GM23338 (cell line): ENCODE measurements around the gene MED20. TPM values are rescaled to one million over a fixed set of nuclear protein-coding genes. Genes with fewer than 3 reads are reported as not detected.

Source experiments
- ATAC-seq: fragments of 200-7000 bp; cut with Tn5 transposase; 3 replicates; pipeline ENCODE4 v1.9.1; 2020
- DNase-seq: peaks from one replicate; pipeline ENCODE4 v3.0.0-alpha.2; 2015; ENCODE audit warnings: low spot score
- H2AFZ ChIP-seq: fragments of 200-600 bp; sonication (generic); 2 replicates; pipeline ENCODE4 v1.8.0; 2016; ENCODE audit warnings: antibody characterized with exemption, mild to moderate bottlenecking, moderate library complexity
- H3F3A ChIP-seq: fragments of 200-600 bp; sonication (generic); replicated peaks from 2 replicates; pipeline ENCODE4 v1.8.0; 2017; ENCODE audit warnings: antibody characterized with exemption, mixed run types, low read depth
- H3K27ac ChIP-seq: fragments of 200-600 bp; sonication (generic); 2 replicates; pipeline ENCODE4 v1.6.1; 2016; ENCODE audit warnings: low read depth
- H3K27me3 ChIP-seq: fragments of 200-600 bp; sonication (generic); 2 replicates; pipeline ENCODE4 v1.8.0; 2016; ENCODE audit warnings: mild to moderate bottlenecking, mixed run types, moderate library complexity; ENCODE audit not compliant: insufficient read depth
- H3K36me3 ChIP-seq: fragments of 200-600 bp; sonication (generic); 2 replicates; pipeline ENCODE4 v1.8.0; 2016; ENCODE audit warnings: mild to moderate bottlenecking; ENCODE audit not compliant: insufficient read depth
- H3K4me1 ChIP-seq: fragments of 200-600 bp; sonication (generic); 2 replicates; pipeline ENCODE4 v1.8.0; 2016; ENCODE audit warnings: mild to moderate bottlenecking, moderate library complexity; ENCODE audit not compliant: insufficient read depth
- H3K4me2 ChIP-seq: fragments of 200-600 bp; sonication (generic); 2 replicates; pipeline ENCODE4 v1.7.1; 2017; ENCODE audit warnings: mixed run types
- H3K4me3 ChIP-seq: fragments of 200-600 bp; sonication (generic); 2 replicates; pipeline ENCODE4 v1.6.1; 2016; ENCODE audit warnings: mixed run types
- H3K79me2 ChIP-seq: fragments of 200-600 bp; sonication (generic); replicated peaks from 2 replicates; pipeline ENCODE4 v1.8.0; 2017; ENCODE audit warnings: mild to moderate bottlenecking; ENCODE audit not compliant: insufficient read depth
- H3K9me2 ChIP-seq: fragments of 200-600 bp; sonication (generic); 2 replicates; pipeline ENCODE4 v1.8.0; 2017; ENCODE audit not compliant: insufficient read depth
- H4K20me1 ChIP-seq: fragments of 200-600 bp; sonication (generic); replicated peaks from 2 replicates; pipeline ENCODE4 v1.8.0; 2017; ENCODE audit warnings: mild to moderate bottlenecking; ENCODE audit not compliant: insufficient read depth
- H3K27ac Mint-ChIP-seq: 2 replicates; pipeline ENCODE4 v1.8.0; 2020; ENCODE audit warnings: inconsistent platforms, mild to moderate bottlenecking, moderate library complexity, mixed read lengths
- H3K27me3 Mint-ChIP-seq: 3 replicates; pipeline ENCODE4 v1.8.0; 2022; ENCODE audit warnings: low read depth, mild to moderate bottlenecking, moderate library complexity, mixed read lengths, inconsistent platforms; ENCODE audit not compliant: insufficient read depth, poor library complexity
- H3K36me3 Mint-ChIP-seq: 3 replicates; pipeline ENCODE4 v1.8.0; 2021; ENCODE audit warnings: low read depth, mild to moderate bottlenecking, inconsistent platforms, moderate library complexity, mixed read lengths
- H3K4me1 Mint-ChIP-seq: 3 replicates; pipeline ENCODE4 v1.8.0; 2020; ENCODE audit warnings: mild to moderate bottlenecking, inconsistent platforms, mixed read lengths
- H3K4me3 Mint-ChIP-seq: 3 replicates; pipeline ENCODE4 v1.8.0; 2021; ENCODE audit warnings: moderate library complexity, mild to moderate bottlenecking, inconsistent platforms, mixed read lengths
- H3K9me3 Mint-ChIP-seq: 3 replicates; pipeline ENCODE4 v1.8.0; 2020; ENCODE audit warnings: moderate library complexity, mild to moderate bottlenecking, inconsistent platforms, mixed read lengths
- CREB1 ChIP-seq: fragments of 250-450 bp; sonication (Bioruptor Pico); IDR thresholded peaks from 2 replicates; pipeline ENCODE4 v1.5.0; 2020; ENCODE audit warnings: low read depth, mild to moderate bottlenecking, moderate library complexity
- EZH2 ChIP-seq: fragments of 200-600 bp; sonication (generic); IDR thresholded peaks from one replicate; pipeline ENCODE4 v1.8.0; 2017; ENCODE audit warnings: antibody characterized with exemption, mild to moderate bottlenecking, low read depth; ENCODE audit not compliant: unreplicated experiment
- EZH2phosphoT487 ChIP-seq: fragments of 200-600 bp; sonication (generic); IDR thresholded peaks from one replicate; pipeline ENCODE4 v1.8.1; 2018; ENCODE audit warnings: antibody characterized with exemption; ENCODE audit not compliant: unreplicated experiment
- JUNB ChIP-seq: IDR thresholded peaks from one replicate; pipeline ENCODE4 v1.6.1; 2016; ENCODE audit warnings: antibody characterized with exemption; ENCODE audit not compliant: unreplicated experiment
- NANOG ChIP-seq: IDR thresholded peaks from 2 replicates; pipeline ENCODE4 v1.6.1; 2016; ENCODE audit warnings: antibody characterized with exemption, borderline replicate concordance
- POLR2AphosphoS5 ChIP-seq: IDR thresholded peaks from 2 replicates; pipeline ENCODE4 v1.6.1; 2016; ENCODE audit warnings: antibody characterized with exemption, low read depth
- STAT1 ChIP-seq: IDR thresholded peaks from one replicate; pipeline ENCODE4 v1.6.1; 2016; ENCODE audit warnings: antibody characterized with exemption; ENCODE audit not compliant: unreplicated experiment
- ZNF114 ChIP-seq: fragments of 250-450 bp; sonication (Bioruptor Pico); IDR thresholded peaks from 2 replicates; pipeline ENCODE4 v1.5.0; 2020; ENCODE audit warnings: mild to moderate bottlenecking, moderate library complexity
- ZNF331 ChIP-seq: fragments of 250-450 bp; sonication (Bioruptor Pico); IDR thresholded peaks from 2 replicates; pipeline ENCODE4 v1.5.0; 2020; ENCODE audit warnings: low read depth, mild to moderate bottlenecking, moderate library complexity
- polyA plus RNA-seq: library from polyadenylated mRNA; unstranded; fragments of >200 nt; fragmentation: Nextera tagmentation; extraction: Ambion mirVana; gene quantifications from 2 replicates; pipeline ENCODE4 v1.2.1, GENCODE V29; 2016
- total RNA-seq: library from RNA; depleted of rRNA; stranded (reverse); fragments of >200 nt; shearing (Covaris generic); gene quantifications from 2 replicates; pipeline ENCODE4 v1.2.3, GENCODE V29; 2014
- TF ChIP-seq, protein P1 (sequence below): IDR thresholded peaks from 2 replicates; pipeline ENCODE4 v1.6.1; 2016; ENCODE audit warnings: antibody characterized with exemption
- TF ChIP-seq, protein P2 (sequence below): IDR thresholded peaks from one replicate; pipeline ENCODE4 v1.6.1; 2018; ENCODE audit warnings: antibody characterized with exemption; ENCODE audit not compliant: unreplicated experiment
- TF ChIP-seq, protein P3 (sequence below), 2 experiments: fragments of 200-600 bp in 1 of 2; sonication (generic) in 1 of 2; conservative IDR thresholded peaks; 2 replicates each; pipeline versions ENCODE4 v1.5.1 to v1.6.1; 2016 to 2017; ENCODE audit warnings: antibody characterized with exemption in 2 of 2, low read depth in 2 of 2, mild to moderate bottlenecking in 2 of 2, moderate library complexity in 1 of 2
- TF ChIP-seq, protein P4 (sequence below): fragments of 250-450 bp; sonication (Bioruptor Pico); IDR thresholded peaks from 2 replicates; pipeline ENCODE4 v1.5.0; 2020; ENCODE audit warnings: mild to moderate bottlenecking, moderate library complexity

MED20 gene
- total and polyA plus RNA-seq, 2 experiments from 2014 or later, result 20.1 to 39.3 TPM

DNA sequence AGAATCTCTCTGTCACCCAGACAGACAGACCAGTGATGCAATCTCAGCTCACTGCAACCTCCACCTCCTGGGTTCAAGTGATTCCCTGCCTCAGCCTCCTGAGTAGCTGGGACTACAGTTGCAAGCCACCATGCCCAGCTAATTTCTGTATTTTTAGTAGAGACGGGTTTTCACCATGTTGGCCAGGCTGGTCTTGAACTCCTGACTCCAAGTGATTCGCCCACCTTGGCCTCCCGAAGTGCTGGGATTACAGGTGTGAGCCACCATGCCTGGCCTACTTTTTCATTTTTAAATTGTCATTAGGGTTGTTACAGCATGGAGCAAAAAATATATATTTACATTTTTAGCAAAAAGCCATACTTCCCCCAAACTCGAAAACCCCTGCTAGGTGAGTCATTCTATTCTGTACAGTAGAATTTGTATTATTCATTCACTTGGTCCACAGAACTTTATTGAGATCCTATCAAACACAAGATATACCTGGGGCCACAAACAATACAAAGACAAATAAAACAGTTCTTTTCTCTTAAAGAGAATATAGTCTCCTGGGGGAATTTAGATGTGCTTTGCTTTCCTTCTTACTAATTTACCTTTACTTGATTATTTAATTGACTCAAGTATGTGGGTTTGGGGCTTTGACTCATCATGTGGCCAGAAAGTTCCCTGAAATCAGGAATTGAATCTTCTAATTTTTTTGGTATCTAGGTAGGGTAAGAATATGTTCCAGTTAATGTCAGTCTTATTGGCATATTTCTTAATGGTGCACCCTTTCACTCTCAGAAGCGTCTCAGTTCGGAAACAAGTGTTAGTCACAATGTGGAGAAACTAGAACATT is 37.3 kb upstream of the MED20 start:
- no peaks in the 10 kb centered on the region for H3K36me3 Mint-ChIP-seq
- no peaks in the 10 kb centered on the region for H3K79me2 ChIP-seq
- no peaks in the 10 kb centered on the region for H3K9me3 Mint-ChIP-seq
- no peak overlapping the region for H3K27ac ChIP-seq
- no peak overlapping the region for H3K4me2 ChIP-seq
- H3K4me3 Mint-ChIP-seq, result no peak overlapping the region
- DNase-seq (no peak), ATAC-seq (no peak)
- TF ChIP-seq CREB1 (no peak), STAT1 (no peak), ZNF331 (CRISPR knock-in tag) (no peak), NANOG (no peak), JUNB (no peak), EZH2phosphoT487 (no peak), ZNF114 (CRISPR knock-in tag) (no peak), EZH2 (no peak), POLR2AphosphoS5 (no peak)
- TF ChIP-seq, protein P1, sequence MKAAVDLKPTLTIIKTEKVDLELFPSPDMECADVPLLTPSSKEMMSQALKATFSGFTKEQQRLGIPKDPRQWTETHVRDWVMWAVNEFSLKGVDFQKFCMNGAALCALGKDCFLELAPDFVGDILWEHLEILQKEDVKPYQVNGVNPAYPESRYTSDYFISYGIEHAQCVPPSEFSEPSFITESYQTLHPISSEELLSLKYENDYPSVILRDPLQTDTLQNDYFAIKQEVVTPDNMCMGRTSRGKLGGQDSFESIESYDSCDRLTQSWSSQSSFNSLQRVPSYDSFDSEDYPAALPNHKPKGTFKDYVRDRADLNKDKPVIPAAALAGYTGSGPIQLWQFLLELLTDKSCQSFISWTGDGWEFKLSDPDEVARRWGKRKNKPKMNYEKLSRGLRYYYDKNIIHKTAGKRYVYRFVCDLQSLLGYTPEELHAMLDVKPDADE, result no peak
- TF ChIP-seq, protein P2, sequence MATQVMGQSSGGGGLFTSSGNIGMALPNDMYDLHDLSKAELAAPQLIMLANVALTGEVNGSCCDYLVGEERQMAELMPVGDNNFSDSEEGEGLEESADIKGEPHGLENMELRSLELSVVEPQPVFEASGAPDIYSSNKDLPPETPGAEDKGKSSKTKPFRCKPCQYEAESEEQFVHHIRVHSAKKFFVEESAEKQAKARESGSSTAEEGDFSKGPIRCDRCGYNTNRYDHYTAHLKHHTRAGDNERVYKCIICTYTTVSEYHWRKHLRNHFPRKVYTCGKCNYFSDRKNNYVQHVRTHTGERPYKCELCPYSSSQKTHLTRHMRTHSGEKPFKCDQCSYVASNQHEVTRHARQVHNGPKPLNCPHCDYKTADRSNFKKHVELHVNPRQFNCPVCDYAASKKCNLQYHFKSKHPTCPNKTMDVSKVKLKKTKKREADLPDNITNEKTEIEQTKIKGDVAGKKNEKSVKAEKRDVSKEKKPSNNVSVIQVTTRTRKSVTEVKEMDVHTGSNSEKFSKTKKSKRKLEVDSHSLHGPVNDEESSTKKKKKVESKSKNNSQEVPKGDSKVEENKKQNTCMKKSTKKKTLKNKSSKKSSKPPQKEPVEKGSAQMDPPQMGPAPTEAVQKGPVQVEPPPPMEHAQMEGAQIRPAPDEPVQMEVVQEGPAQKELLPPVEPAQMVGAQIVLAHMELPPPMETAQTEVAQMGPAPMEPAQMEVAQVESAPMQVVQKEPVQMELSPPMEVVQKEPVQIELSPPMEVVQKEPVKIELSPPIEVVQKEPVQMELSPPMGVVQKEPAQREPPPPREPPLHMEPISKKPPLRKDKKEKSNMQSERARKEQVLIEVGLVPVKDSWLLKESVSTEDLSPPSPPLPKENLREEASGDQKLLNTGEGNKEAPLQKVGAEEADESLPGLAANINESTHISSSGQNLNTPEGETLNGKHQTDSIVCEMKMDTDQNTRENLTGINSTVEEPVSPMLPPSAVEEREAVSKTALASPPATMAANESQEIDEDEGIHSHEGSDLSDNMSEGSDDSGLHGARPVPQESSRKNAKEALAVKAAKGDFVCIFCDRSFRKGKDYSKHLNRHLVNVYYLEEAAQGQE, result no peak
- TF ChIP-seq, protein P3, sequence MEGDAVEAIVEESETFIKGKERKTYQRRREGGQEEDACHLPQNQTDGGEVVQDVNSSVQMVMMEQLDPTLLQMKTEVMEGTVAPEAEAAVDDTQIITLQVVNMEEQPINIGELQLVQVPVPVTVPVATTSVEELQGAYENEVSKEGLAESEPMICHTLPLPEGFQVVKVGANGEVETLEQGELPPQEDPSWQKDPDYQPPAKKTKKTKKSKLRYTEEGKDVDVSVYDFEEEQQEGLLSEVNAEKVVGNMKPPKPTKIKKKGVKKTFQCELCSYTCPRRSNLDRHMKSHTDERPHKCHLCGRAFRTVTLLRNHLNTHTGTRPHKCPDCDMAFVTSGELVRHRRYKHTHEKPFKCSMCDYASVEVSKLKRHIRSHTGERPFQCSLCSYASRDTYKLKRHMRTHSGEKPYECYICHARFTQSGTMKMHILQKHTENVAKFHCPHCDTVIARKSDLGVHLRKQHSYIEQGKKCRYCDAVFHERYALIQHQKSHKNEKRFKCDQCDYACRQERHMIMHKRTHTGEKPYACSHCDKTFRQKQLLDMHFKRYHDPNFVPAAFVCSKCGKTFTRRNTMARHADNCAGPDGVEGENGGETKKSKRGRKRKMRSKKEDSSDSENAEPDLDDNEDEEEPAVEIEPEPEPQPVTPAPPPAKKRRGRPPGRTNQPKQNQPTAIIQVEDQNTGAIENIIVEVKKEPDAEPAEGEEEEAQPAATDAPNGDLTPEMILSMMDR (conservative IDR thresholded peaks at IDR 0.05; ENCODE audit: low read depth in 2 of 2), result no peak
- TF ChIP-seq, protein P4, sequence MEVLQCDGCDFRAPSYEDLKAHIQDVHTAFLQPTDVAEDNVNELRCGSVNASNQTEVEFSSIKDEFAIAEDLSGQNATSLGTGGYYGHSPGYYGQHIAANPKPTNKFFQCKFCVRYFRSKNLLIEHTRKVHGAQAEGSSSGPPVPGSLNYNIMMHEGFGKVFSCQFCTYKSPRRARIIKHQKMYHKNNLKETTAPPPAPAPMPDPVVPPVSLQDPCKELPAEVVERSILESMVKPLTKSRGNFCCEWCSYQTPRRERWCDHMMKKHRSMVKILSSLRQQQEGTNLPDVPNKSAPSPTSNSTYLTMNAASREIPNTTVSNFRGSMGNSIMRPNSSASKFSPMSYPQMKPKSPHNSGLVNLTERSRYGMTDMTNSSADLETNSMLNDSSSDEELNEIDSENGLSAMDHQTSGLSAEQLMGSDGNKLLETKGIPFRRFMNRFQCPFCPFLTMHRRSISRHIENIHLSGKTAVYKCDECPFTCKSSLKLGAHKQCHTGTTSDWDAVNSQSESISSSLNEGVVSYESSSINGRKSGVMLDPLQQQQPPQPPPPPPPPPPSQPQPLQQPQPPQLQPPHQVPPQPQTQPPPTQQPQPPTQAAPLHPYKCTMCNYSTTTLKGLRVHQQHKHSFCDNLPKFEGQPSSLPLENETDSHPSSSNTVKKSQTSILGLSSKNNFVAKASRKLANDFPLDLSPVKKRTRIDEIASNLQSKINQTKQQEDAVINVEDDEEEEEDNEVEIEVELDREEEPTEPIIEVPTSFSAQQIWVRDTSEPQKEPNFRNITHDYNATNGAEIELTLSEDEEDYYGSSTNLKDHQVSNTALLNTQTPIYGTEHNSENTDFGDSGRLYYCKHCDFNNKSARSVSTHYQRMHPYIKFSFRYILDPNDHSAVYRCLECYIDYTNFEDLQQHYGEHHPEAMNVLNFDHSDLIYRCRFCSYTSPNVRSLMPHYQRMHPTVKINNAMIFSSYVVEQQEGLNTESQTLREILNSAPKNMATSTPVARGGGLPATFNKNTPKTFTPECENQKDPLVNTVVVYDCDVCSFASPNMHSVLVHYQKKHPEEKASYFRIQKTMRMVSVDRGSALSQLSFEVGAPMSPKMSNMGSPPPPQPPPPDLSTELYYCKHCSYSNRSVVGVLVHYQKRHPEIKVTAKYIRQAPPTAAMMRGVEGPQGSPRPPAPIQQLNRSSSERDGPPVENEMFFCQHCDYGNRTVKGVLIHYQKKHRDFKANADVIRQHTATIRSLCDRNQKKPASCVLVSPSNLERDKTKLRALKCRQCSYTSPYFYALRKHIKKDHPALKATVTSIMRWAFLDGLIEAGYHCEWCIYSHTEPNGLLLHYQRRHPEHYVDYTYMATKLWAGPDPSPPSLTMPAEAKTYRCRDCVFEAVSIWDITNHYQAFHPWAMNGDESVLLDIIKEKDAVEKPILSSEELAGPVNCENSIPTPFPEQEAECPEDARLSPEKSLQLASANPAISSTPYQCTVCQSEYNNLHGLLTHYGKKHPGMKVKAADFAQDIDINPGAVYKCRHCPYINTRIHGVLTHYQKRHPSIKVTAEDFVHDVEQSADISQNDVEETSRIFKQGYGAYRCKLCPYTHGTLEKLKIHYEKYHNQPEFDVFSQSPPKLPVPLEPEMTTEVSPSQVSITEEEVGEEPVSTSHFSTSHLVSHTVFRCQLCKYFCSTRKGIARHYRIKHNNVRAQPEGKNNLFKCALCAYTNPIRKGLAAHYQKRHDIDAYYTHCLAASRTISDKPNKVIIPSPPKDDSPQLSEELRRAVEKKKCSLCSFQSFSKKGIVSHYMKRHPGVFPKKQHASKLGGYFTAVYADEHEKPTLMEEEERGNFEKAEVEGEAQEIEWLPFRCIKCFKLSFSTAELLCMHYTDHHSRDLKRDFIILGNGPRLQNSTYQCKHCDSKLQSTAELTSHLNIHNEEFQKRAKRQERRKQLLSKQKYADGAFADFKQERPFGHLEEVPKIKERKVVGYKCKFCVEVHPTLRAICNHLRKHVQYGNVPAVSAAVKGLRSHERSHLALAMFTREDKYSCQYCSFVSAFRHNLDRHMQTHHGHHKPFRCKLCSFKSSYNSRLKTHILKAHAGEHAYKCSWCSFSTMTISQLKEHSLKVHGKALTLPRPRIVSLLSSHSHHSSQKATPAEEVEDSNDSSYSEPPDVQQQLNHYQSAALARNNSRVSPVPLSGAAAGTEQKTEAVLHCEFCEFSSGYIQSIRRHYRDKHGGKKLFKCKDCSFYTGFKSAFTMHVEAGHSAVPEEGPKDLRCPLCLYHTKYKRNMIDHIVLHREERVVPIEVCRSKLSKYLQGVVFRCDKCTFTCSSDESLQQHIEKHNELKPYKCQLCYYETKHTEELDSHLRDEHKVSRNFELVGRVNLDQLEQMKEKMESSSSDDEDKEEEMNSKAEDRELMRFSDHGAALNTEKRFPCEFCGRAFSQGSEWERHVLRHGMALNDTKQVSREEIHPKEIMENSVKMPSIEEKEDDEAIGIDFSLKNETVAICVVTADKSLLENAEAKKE (CRISPR knock-in tag), result no peak
- no peak overlapping the region for H3K4me3 ChIP-seq
- H3K36me3 ChIP-seq, result no peaks in the 10 kb centered on the region
- H3K27me3 Mint-ChIP-seq, result peaks cover 1% of the 10 kb centered on the region
- H3K9me2 ChIP-seq, result 0 out of 2 replicates have a peak, but pooled peaks cover 6% of the 10 kb centered on the region
- H3K27ac Mint-ChIP-seq, result no peak overlapping the region
- H3K4me1 Mint-ChIP-seq, result peaks cover 6% of the 10 kb centered on the region; the same call in 2 of the 3 replicates
- H3K27me3 ChIP-seq, result no peaks in the 10 kb centered on the region
- no peaks in the 10 kb centered on the region for H3F3A ChIP-seq
- H4K20me1 ChIP-seq, result no peaks in the 10 kb centered on the region
- no peaks in the 10 kb centered on the region for H3K4me1 ChIP-seq
- H2AFZ ChIP-seq, result no peak overlapping the region
